Right ventricle myocardium inferior (tissue), 1 donor: ENCODE data around the gene KBTBD8. TPM values are rescaled to one million over a fixed set of nuclear protein-coding genes. Genes with fewer than 3 reads are reported as not detected.

Experiments used
- ATAC-seq: fragments of 200-7000 bp; cut with Tn5 transposase; one replicate; pipeline ENCODE4 v1.9.1; 2020; ENCODE audit warnings: mild to moderate bottlenecking, moderate library complexity
- DNase-seq: peaks from one replicate; pipeline ENCODE4 v3.0.0; 2021; ENCODE audit errors: missing footprints
- intact Hi-C: fragments of 100-400 bp; cut with DNase I; formaldehyde crosslinking; loops from one replicate; pipeline ENCODE4 v1.11.0; 2022
- total RNA-seq: library from RNA; stranded (reverse); fragmentation: NEBNext Ultra II Directional; extraction: Animal tissue kit (Norgen Biotek cat#: 25700); gene quantifications from one replicate; pipeline ENCODE4 v1.2.1, GENCODE V29; 2021
- donor health status: DM: no; HTN: yes; CAD: no; lungs with severe emphysema.

The KBTBD8 gene
- total RNA-seq, 1 donor from 2014 or later: 4.1 TPM

DNA sequence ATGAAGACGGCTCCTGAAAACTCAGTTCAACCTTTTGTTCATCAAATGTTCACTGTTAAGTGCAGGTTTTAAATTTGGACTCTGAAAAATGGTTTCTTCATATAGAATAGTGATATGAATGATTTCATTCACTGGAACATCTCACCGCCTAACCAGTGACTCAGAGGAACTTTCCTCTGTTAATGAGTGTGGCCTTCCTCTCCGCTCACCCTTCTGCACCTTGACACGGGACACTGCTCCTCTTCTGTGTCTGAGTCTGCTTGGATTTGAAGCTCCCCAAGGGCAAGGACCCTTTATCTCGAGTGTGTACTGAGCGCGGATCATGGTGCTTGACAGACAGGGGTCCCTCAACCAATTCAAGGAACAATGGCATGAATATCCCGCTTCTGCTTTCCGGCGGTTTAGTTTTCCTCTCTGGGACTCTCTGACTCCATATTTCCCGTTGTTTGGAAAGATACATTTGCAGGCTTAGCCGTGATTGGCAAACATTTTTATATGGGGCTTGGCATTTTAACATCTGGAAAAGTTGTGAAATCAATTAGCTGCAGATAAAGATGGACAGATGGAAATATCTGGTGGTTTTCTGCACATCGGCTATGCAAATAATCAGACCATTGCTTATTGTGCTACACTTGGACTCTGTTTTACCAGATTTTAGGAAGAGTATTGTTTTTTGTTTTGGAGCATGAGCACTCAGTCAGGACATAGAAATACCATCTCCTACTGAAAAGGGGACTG, 20.9 kb downstream of the KBTBD8 start:
- DNase-seq (no peak), ATAC-seq (no peak)
- intact Hi-C loops: no loop called here

DNA sequence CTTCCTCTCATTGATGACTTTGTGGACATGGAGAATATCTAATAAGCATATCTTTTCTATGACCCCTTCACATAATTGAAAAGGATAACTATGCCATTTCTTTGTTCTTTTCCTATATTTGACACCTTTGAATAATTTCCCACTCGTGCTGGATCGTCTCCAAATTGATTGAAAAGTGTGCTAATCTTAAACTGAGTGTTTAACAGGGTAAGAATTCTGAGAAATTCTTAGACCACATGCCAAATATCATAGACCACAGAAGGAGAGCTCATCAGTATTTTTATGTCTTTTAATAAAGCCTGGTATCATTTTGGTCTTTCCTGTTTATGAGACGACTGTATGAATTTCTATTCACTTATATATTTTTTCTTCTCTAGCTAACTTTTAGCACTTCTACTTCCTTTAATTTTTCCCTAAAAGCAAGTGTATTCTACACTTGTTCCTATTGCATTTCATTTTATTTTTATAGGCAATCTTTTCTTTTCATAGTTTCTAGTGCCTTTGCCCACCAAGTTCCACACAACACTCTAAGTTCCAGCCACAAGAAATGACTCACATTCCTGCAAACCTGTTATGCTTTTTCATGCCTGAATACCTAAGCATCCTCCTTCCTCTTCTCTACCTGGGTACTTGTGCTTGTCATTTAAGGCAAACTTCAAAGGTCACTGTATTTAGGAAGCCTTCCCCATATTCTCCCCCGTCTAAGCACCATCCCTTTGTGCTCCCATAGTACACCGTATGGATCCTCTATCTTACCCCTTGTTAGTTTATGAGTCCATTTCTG, 30.1 kb downstream of the KBTBD8 start:
- no peak for ATAC-seq
- intact Hi-C loops: no loop called here
- no peak for DNase-seq

DNA sequence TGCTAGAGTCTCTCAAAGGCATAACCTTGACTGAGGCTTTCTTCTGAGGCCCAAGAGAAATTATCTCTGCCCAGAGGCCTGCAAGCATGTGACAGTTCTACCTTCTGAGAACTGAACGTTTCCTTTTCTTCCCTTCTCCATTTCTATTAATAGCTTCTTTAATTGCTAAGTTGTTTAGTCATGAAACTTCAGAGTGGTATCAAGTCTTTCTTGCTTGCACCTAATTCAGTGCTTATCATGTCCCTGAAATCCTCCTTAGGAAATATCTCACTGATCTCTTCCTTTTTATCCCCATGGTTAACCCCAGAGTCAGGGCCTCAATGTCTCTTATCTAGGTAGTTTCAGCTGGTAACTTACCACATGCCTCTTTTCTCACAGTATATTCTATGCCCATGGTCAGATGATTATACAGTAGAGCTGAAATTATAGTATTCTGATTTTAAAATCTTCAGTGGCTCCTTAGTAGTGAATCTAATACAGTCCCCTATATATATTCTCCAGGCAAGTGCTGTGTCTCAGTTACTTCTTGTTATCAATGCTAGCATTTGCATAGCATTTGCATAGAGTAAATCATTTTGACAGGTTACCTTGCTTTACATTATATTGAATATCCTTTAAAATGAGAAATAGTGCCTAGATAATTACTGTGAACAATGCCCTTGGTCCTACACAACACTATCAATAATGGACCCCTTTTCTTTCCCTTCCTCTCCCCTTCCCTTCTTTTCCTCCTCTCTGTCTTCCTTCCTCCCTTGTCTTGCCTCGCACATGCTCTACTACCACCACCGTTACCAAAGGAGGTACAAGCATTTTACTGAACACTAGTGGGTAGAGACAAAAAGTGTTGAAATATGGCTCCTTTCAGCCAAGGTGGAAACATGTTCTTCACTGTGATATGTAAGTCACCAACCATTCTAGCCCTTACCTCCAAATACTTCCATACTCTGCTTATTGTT, 33.0 kb downstream of the KBTBD8 start:
- no peak for ATAC-seq
- intact Hi-C loops: loop anchor here (5.0 kb wide), 1 partner anchor 34 kb away; the partner anchor contains the start of gene KBTBD8

DNA sequence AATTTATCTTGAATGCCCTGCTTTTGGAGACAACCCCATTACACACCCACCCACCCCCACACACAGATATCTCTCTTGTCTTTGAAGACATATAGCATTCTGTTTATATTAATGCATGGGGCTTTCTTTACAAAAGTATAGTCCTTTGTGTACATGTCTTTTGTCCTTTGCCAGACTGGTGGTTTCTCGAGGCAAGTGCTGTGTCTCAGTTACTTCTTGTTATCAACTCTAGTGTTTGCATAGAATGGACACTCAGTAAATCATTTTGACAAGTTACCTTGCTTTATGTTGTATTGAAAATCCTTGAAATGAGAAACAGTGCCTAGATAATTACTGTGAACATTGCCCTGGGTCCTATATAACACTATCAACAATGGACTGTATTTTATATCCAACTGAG, 33.9 kb downstream of the KBTBD8 start:
- no peak for DNase-seq
- ATAC-seq: no peak
- intact Hi-C loops: loop anchor here (5.0 kb wide), 1 partner anchor 35 kb away; the partner anchor contains the start of gene KBTBD8

More for the DNA sequence above, 33.0 kb downstream of the KBTBD8 start:
- DNase-seq: no peak

DNA sequence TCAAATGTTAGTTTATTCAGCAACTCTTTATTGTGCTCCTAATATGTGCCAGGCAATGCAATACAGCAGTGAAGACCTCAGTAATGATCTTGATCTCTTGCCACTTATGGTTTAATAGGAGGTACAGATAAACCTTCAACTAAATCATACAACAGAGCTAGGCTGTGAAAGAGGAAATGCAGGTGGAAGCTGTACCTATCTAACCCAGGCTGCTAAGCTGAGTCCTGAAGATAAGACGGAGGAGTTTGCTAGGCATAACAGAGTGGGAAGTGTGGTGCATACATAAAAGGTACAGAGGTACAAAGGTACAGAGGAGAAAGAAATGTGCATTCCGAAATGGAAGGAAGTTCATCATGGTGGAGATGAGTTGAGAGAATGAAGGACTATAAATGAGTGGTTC, 35.0 kb downstream of the KBTBD8 start:
- DNase-seq: no peak
- ATAC-seq: no peak
- intact Hi-C loops: loop anchor here (5.0 kb wide), 1 partner anchor 36 kb away; the partner anchor contains the start of gene KBTBD8

DNA sequence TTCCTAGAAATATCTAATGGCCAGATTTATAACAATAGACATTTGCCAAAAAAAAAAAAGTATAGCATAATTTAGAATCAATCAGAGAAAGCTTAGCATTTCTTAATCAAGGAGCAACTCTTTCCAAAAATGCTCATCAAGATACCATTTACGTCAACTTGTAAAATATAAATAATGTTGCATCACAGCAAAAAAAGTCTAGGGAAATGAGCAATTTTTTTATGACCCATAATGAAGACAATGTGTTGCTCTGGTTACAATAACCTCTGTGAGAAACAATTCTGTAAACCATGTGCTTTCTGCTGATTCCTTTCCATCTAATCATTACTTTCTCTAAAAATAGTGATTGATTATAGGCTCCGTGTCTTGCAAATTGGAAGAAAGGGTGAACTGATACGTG, 36.3 kb downstream of the KBTBD8 start:
- intact Hi-C loops: loop anchor here (5.0 kb wide), 1 partner anchor 37 kb away; the partner anchor contains the start of gene KBTBD8
- ATAC-seq: no peak
- DNase-seq: no peak

DNA sequence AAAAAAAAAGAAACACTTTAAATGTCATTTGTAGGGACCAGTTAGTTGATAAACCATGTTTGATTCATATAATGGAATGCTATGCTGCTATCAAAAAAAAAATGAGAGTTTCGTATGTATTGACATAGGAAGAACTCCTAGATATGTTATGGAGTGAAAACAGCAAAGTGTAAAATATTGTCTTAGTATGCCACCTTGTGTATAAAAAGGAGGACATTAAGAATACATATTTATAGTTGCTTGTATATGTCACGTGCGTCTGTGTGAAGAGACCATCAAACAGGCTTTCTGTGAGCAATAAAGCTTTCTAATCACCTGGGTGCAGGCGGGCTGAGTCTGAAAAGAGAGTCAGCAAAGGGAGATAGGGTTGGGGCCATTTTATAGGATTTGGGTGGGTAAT, 39.5 kb downstream of the KBTBD8 start:
- ATAC-seq (peak; percentile 54), DNase-seq (no peak)
- intact Hi-C loops: loop anchor here (2.0 kb wide), 1 partner anchor 63 kb away; no protein-coding TSS in a partner anchor

DNA sequence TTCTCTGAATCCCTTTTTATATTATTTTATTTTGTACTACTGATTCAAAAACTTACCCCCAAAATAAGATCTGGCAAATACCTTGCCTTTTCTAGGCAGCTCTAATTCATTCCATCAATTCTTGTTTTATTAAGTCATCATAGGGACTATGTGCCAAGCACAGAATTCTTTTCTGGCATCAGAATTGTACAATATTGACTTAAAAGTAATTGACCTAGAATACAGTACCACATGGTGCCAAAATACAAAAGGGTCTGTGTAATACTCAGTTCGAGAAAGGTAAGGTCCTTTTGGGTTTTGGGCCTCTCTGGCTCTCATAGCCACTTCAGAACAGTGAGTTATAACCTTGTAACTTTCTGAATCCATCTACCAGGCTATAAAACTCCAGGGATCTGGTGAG, 46.2 kb downstream of the KBTBD8 start:
- DNase-seq (no peak), ATAC-seq (no peak)
- intact Hi-C loops: no loop called here

DNA sequence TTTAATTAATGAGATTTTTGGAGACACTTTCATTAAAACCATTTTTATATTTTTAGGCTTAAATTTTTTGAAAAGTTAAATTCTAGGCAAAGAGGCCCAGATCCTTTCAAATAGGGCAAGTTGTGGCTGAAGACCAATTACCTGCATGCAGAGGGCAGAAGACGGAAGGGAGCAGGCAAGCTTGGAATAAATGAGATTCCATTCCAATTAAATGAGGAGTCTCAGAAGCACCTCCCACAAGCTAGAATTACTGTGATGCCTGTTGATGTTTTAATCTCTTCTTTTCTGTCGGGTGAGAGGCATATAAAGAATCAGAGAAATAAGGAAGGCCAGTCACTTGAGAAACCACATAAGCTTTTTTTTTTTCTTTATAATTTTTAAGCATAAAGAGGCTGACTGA, 46.8 kb downstream of the KBTBD8 start:
- no peak for DNase-seq
- no peak for ATAC-seq
- intact Hi-C loops: no loop called here

DNA sequence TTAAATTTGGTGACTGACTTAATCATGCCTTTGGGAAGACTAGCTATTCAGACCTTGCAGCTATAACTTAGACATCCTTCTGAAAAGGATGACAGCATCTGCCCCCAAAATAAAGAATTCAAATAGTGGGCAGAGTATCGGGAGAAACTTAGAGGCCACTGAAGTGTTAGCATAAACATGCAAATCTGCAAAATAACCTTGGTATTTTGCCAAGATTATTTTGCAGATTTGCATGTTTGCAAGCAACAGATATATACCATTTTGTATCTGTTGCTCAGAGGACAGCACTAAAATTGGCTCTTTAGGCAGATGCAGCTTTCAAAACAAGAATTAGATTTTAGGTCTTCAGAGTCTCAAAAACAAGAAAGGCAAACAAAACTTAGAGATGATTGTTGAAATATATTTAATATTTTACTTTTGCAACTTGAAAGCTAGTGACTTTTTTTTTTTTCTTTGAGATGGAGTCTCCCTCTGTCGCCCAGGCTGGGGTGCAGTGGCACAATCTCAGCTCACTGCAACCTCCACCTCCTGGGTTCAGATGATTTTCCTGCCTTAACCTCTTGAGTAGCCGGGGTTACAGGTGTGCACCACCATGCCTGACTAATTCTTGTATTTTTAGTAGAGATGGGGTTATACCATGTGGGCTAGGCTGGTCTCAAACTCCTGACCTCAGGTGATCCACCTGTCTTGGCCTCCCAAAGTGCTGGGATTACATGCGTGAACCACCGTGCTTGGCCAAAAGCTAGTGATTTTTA, 47.8 kb downstream of the KBTBD8 start:
- no peak for DNase-seq
- intact Hi-C loops: no loop called here
- ATAC-seq: no peak

DNA sequence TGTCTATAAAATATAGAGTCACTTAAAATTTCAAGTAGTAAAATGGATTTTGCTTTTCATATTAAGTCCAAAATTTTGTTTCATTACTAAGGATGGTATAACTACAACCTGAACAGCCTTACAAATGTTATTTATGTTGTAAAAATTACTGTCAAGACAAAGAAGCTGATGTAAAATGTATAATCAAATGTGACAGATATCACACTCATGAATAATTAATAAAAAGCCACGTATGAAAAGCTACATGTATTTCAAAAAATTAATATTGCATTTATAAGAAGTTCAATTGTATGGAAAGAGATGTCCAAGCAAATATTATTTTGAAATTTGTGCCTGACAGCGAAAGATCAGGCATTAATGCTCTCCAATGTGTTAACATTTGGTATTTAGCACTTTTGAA, 48.9 kb downstream of the KBTBD8 start:
- intact Hi-C loops: no loop called here
- no peak for DNase-seq
- ATAC-seq: no peak

DNA sequence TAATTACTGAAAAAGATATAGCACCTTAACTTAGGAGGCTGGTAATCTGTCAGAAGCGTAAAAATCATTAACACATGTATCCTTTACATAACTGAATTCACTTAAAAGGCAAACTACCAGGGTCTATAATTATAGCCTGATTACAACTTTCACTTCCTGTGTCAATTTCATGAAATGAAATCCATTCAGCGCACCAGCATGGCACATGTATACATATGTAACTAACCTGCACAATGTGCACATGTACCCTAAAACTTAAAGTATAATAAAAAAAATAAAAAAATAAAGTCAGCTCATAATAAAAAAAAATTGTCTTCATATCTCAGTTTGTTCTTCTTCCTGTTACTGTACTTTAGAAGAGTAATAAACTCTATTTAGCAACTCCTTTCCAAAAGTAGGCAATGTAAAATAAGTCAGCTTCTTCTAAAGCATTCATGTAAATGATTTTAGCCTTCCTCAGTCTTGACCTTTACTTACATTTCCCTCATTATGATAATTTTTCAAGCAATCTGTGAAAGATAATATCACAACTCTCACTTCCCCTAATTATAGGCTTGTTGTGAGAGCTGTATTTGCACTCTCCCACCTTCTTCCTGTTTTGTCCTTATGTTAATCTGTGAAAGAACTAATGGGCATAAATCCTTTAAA, 50.1 kb downstream of the KBTBD8 start:
- ATAC-seq (no peak), DNase-seq (no peak)
- intact Hi-C loops: no loop called here

DNA sequence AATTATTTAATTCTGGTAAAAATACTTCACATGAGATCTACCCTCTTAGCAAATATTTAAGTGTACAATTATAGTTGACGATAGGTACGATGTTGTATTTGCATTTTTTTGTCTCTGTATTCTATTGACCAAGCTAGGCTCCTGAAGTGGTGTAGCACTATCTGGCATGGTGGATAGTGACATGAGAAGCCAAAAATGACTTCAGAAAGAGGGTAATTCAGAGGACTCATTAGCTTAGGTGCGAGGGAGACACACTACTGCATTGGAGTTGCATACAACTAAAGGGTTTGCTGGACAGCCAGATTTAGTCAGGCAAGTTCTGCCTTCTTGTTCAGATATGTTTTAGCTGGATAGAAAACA, 50.6 kb downstream of the KBTBD8 start:
- ATAC-seq (no peak), DNase-seq (no peak)
- intact Hi-C loops: no loop called here

DNA sequence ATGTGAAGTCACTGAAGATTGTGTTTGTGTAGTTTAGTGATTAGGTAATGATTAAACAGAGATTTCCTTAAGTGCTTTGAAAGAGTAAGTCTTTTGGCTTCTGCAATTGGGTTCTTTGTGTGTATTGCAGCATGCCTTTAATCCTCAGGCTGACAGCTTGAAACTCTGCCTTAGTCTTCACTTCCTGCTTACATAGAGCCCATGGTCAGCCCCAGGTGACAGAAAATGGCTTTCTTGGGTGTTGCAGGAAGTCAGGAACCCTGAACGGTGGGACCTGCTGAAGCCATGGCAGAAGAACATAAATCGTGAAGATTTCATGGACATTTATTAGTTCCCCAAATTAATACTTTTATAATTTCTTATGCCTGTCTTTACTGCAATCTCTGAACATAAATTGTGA, 61.3 kb downstream of the KBTBD8 start:
- no peak for ATAC-seq
- DNase-seq: no peak
- intact Hi-C loops: no loop called here
